ENCODE results near the gene COL4A4.

The COL4A4 gene

DNA sequence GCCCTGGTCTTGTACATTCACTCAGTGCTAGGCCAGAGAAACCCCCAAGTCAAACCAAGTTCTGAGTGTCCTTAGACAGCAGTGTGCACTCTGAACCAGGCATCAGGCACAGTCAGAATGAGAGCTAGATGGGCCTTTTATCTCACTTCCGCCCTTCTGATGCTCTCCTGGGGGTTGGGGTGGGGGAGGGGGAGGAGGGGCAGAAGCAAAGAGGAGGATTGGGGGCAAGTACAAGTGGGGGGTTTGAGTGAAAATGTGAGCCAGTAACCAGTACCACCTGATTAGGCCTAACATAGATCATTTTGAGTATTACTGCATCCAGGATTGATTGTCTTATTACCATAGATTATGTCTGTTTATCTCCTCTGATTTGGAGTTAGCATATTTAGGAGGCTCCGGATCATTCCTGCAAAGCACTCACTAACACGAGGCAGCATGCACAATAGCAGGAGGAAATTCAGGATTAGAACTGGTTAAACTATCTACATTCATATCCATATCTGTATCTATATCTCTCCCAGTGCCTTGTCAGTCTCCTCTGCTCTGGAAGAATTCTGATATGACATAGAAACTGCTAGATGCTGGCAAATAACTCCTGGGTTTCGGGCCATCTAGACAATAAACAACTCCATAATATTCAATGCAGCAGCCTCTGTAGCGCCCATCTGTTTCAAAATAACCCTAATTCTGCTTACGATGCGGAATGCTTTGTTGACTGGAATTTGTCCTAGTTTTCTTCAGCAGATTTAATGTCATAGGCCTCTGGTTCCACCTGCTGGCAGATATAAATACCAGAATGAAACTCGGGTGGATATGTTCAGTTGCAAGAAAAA lies 179.0 kb downstream of the COL4A4 start:
- H3K9me3 ChIP-seq (replicated peaks; ENCODE audit: insufficient read depth, low read length): no peaks in the 10 kb centered on the region
- H3K79me2 ChIP-seq (ENCODE audit: low read length): no peaks in the 10 kb centered on the region
- no peaks in the 10 kb centered on the region for H3K36me3 ChIP-seq (replicated peaks; ENCODE audit: insufficient read depth, low read length)
- H3K27ac ChIP-seq (ENCODE audit: low read length): 0 out of 2 replicates have a peak overlapping the region, but pooled peaks have one; percentile 15
- no peaks in the 10 kb centered on the region for H3K9me2 ChIP-seq (replicated peaks; ENCODE audit: insufficient read depth, low read length)
- no peak overlapping the region for H3K4me3 ChIP-seq (ENCODE audit: low read length)
- H2AFZ ChIP-seq (ENCODE audit: low read length): no peak overlapping the region
- no peaks in the 10 kb centered on the region for H3F3A ChIP-seq (ENCODE audit: insufficient read depth, low read length)
- H4K20me1 ChIP-seq (ENCODE audit: insufficient read depth, low read length): no peaks in the 10 kb centered on the region
- H3K4me1 ChIP-seq (ENCODE audit: low read length): peaks cover 23% of the 10 kb centered on the region
- H3K4me2 ChIP-seq (ENCODE audit: low read depth, low read length): peak overlapping the region; percentile 52; the same call in 1 of the 2 replicates
- peak; percentile 73 for DNase-seq
- no peaks in the 10 kb centered on the region for H3K27me3 ChIP-seq (replicated peaks; ENCODE audit: insufficient read depth, low read length)
- no peak overlapping the region for H3K9ac ChIP-seq (ENCODE audit: low read length)
- TF ChIP-seq EZH2 (optimal IDR thresholded peaks at IDR 0.05; ENCODE audit: low read depth, low read length) (no peak), EZH2phosphoT487 (IDR thresholded peaks at IDR 0.05; ENCODE audit: low read length) (no peak)
- TF ChIP-seq, protein P1, sequence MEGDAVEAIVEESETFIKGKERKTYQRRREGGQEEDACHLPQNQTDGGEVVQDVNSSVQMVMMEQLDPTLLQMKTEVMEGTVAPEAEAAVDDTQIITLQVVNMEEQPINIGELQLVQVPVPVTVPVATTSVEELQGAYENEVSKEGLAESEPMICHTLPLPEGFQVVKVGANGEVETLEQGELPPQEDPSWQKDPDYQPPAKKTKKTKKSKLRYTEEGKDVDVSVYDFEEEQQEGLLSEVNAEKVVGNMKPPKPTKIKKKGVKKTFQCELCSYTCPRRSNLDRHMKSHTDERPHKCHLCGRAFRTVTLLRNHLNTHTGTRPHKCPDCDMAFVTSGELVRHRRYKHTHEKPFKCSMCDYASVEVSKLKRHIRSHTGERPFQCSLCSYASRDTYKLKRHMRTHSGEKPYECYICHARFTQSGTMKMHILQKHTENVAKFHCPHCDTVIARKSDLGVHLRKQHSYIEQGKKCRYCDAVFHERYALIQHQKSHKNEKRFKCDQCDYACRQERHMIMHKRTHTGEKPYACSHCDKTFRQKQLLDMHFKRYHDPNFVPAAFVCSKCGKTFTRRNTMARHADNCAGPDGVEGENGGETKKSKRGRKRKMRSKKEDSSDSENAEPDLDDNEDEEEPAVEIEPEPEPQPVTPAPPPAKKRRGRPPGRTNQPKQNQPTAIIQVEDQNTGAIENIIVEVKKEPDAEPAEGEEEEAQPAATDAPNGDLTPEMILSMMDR (IDR thresholded peaks at IDR 0.05; ENCODE audit: low read length): peak; percentile 71

DNA sequence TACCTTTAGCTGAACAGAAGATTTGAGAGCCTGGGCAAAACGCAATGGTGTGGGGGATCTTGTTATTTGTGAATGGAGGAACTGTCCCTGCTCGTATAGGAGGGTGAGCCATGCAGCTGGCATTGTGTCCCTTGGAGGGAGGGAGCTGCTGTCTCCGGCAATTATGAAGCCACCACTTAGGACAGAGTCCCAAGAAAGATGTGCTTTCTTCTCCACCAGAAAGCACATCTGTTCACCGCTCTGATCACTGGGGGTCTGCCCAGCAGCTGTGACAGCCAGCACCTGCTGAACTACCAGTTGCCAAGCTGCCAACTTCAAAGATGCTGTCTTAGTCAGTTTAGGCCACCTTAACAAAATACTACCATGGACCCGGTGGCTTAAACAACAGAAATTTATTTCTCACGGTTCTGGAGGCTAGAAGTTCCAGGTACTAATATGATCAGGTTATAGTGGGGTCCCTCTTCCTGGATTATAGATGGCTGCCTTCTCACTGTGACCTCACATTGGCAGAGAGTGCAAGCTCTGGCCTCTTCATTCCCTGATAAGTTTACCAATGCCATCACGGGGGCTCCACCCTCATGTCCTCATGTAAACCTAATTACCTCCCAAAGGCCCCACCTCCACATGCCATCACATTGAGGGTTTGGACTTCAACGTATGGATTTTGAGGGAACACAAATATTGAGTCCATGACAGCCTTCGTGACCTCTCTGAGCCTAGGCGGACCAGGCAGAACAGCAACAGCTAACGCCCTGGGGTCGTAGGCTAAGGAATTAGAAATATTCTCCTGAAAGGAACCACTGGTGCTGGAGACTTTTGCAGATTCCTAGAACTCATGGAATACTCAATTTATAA lies 179.9 kb downstream of the COL4A4 start:
- Histone ChIP-seq H3K9me3 (replicated peaks; ENCODE audit: insufficient read depth, low read length) (no peaks in the 10 kb centered on the region), H3K9ac (ENCODE audit: low read length) (no peak overlapping the region), H3K27ac (ENCODE audit: low read length) (no peak overlapping the region), H3K36me3 (replicated peaks; ENCODE audit: insufficient read depth, low read length) (no peaks in the 10 kb centered on the region), H3K79me2 (ENCODE audit: low read length) (no peaks in the 10 kb centered on the region), H3K9me2 (replicated peaks; ENCODE audit: insufficient read depth, low read length) (no peaks in the 10 kb centered on the region), H4K20me1 (ENCODE audit: insufficient read depth, low read length) (no peaks in the 10 kb centered on the region), H3K4me1 (ENCODE audit: low read length) (peaks cover 23% of the 10 kb centered on the region), H3K4me2 (ENCODE audit: low read depth, low read length) (no peak overlapping the region), H2AFZ (ENCODE audit: low read length) (no peak overlapping the region), H3K27me3 (replicated peaks; ENCODE audit: insufficient read depth, low read length) (no peaks in the 10 kb centered on the region), H3F3A (ENCODE audit: insufficient read depth, low read length) (no peaks in the 10 kb centered on the region), H3K4me3 (ENCODE audit: low read length) (no peak overlapping the region)
- TF ChIP-seq, protein P1 (IDR thresholded peaks at IDR 0.05; ENCODE audit: low read length): no peak
- TF ChIP-seq EZH2phosphoT487 (IDR thresholded peaks at IDR 0.05; ENCODE audit: low read length) (no peak), EZH2 (optimal IDR thresholded peaks at IDR 0.05; ENCODE audit: low read depth, low read length) (no peak)
- no peak for DNase-seq

DNA sequence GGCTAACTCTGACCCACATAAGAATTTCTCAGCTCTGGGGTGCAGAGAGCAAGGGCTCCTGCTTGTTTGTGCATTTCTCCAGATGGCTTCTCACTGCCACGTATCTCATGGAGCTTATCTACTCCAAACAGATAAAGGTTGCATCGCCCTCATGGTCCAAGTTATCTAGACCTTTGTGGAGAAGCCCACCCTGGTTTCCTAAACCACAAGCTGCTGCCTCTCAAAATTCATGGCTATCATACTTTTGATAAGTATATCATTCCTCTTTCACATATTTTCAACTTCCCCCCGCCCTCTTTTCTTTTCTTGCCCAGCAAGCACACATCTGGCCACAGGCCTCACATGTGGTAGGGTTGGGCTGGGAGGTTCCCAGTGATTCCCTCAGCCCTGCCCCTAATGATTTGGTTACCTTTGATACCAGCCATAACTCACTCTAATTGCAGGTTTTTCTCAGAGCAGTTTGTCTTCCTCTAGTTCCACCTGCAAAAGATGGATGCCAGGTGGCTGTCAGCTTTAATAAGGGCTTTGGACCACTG lies 182.1 kb downstream of the COL4A4 start:
- no peak overlapping the region for H2AFZ ChIP-seq (ENCODE audit: low read length)

More for the DNA sequence above, 182.1 kb downstream of the COL4A4 start:
- DNase-seq: no peak
- H3K4me3 ChIP-seq (ENCODE audit: low read length): no peak overlapping the region
- H3K27me3 ChIP-seq (replicated peaks; ENCODE audit: insufficient read depth, low read length): no peaks in the 10 kb centered on the region
- H3K9me3 ChIP-seq (replicated peaks; ENCODE audit: insufficient read depth, low read length): no peaks in the 10 kb centered on the region
- no peaks in the 10 kb centered on the region for H3F3A ChIP-seq (ENCODE audit: insufficient read depth, low read length)
- H3K9me2 ChIP-seq (replicated peaks; ENCODE audit: insufficient read depth, low read length): no peaks in the 10 kb centered on the region
- no peaks in the 10 kb centered on the region for H3K79me2 ChIP-seq (ENCODE audit: low read length)
- TF ChIP-seq EZH2phosphoT487 (IDR thresholded peaks at IDR 0.05; ENCODE audit: low read length) (no peak), EZH2 (optimal IDR thresholded peaks at IDR 0.05; ENCODE audit: low read depth, low read length) (no peak)
- TF ChIP-seq, protein P1 (IDR thresholded peaks at IDR 0.05; ENCODE audit: low read length): no peak
- H3K4me2 ChIP-seq (ENCODE audit: low read depth, low read length): no peak overlapping the region
- H3K27ac ChIP-seq (ENCODE audit: low read length): peak overlapping the region; percentile 5; the same call in 1 of the 2 replicates
- H3K4me1 ChIP-seq (ENCODE audit: low read length): peaks cover 23% of the 10 kb centered on the region
- H3K36me3 ChIP-seq (replicated peaks; ENCODE audit: insufficient read depth, low read length): no peaks in the 10 kb centered on the region
- H4K20me1 ChIP-seq (ENCODE audit: insufficient read depth, low read length): no peaks in the 10 kb centered on the region
- no peak overlapping the region for H3K9ac ChIP-seq (ENCODE audit: low read length)
